LHCN-M2 (cell line): ENCODE measurements around the gene KRT13. TPM values are rescaled to one million over a fixed set of nuclear protein-coding genes. Genes with fewer than 3 reads are reported as not detected.

Experiments
- DNase-seq: peaks from one replicate; pipeline ENCODE4 v3.0.0-alpha.2; 2012; ENCODE audit warnings: low read depth
- total RNA-seq: library from RNA; depleted of rRNA; stranded (reverse); fragments of >200 nt; gene quantifications from 2 replicates; pipeline ENCODE4 v1.2.3, GENCODE V29; 2014

Gene KRT13
- total RNA-seq, 1 experiment from 2014 or later, result not detected

DNA sequence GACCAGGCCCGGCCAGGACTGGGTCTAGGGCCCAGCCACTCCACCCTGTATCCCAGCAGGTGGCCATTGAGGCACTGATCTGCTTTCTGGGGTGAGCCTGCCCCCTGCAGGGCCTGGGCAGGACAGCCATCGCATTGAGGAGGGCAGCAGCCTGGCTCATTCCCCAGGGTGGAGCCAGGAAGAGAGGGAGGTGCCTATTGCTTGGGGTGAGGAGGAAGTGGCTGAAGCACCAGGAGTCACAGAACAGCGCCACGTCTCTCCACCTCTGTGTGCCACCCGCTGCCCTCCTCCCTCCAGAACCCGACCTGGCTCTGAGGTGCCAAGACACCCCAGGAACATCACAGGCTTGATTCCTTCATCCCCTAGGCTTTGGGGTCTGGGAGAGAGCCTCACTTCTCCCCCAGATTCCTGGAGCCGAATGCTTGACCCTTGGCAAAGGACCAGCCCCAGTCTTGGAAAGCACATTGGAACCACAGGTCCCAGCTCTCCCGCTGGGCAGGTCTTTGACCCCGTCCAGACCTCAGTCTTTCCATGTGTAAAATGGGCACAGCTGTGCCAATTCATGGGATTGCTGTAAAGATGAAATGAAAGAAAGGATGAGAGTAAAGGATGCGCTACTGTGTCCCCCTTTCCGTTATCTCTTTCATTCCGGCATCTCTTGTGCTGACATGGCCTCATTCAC is 8.5 kb downstream of the KRT13 start:
- DNase-seq, result peak; percentile 84

DNA sequence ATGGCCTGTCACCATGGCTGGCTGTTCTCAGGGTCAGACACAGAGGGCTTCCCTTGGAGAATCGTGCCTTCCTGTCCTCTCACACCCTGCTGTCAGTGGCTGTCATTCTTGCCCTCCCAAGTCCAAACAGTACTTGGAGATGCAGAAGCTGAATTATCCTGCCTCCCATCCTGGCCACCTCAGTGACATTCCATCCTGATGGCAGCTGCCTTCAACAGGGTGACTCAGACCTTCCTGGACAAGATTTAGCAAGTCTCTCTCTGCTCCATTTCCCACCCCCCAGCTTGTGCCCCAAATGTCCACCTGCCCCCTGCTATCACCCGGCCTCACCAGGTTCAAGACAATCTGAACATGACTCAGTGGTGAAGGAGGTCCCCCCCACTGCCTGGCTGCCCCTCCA is 10.9 kb downstream of the KRT13 start:
- peak; percentile 78 for DNase-seq

DNA sequence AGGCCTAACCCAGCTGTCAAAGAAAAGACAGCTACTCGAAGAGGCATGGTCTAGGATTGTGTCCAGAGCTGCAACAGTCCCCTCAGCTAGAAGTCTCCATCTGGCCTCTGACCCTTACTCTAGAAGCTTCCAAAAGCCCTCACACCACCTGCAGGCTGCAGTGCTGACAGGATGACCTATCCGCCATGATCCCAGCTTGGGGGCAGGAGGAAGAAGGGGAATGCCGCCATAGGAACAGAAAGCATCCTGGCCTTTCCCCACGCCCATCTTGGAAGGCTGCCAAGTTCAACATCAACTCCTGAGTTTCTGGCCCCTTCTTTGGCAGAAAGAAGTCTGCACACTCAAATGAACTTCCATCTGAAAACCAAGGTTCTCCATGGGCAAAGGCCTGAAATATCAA is 12.6 kb downstream of the KRT13 start:
- DNase-seq, result no peak

DNA sequence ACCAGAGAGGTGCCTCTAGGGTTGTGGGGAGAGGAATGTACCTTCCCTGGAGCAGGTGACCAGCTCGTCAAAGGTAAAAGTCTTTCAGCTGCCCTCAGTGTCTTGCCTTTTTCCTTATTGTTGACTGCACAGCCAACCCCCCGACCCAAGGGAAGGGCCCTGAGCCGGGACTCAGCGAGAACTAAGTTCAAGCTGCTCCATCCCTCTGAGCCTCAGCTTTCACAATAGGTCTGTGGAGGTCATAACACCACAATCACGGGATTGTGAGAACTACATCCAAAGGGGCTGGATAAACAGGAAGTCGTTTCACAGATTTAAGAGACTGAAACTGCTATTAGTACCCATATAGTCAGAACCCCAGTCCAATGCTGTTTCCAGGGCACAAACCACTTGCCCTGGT is 13.1 kb downstream of the KRT13 start:
- DNase-seq, result peak; percentile 20

DNA sequence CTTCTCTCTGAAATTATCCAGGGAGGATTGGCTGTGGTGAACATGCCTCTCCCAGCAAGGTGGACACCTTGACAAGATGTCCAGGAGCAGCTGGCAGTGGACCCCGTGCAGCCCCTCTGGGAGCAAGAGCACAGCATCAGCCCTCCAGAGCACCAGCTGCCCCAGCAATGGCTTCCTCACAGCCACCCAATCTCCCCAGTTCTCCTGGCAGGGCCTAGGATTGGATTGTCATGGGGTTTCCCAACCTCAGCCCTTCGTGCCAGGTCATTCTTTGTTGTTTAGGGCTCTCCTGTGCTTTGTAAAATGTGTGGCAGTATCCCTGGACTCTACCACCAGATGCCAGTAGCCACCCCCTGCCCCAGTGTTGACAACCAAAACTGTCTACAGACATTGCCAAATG is 13.9 kb downstream of the KRT13 start:
- no peak for DNase-seq

DNA sequence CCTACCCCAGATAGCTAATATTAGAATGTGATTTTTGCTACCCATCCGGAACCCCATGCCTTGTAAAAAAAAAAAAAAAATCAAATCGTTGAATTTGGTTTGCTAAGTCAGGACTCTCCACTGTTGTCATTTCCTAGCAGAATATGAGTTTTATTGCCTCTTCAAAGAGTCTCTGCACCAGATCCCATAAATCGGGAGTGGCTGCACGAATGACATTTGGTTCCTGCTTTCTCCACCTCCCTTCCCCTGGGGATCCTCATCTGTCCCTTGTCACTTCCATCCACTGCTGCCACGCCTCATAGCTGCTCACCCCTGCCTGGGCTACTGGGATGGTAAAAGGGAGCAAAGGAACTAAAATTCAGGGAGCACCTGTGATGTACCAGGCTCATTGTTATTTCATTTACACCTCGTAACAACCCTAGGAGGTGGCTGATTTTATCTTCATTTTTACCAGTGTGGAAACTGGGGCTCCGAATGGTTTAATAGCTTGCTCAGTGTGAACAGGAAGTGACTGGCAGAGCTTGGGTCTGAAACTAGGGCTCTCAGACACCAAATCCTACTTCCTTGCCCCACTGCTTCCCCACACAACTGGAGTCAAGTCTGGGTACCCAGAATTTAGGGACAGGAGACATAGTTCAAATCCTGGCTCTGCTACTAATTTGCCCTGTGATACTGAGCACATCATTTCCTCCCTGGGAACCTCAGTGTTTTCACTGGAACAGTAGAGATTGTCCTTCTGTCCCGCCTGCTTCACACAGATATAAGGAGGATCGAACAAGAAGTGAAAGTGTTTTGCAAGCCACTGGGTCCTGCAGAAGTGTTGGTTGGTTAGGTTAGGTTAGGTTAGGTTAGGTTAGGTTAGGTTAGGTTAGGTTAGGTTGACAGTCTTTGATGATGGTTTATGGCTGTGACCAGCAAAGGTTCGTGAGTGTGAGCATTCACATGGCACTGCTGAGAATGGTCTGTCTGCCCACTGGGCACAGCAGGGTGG is 15.1 kb downstream of the KRT13 start:
- DNase-seq, result no peak

DNA sequence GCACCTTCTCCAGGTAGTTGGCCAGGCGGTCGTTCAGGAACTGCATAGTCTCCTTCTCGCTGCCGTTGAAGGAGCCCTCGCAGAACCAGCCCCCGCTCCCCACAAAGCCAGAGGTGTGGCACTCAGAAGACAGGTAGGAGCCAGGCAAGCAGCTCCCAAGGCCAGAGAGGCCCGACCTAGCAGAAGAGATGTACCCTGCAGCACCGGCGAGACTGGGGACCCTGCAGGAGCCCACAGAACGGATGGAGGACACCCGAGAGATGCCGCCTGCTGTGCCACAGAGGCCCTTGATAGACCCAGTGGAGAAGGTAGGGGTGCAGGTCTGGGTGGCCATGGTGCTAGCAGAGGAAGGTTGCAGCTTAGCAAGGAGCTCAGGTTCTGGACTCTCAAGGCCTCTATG is 15.9 kb downstream of the KRT13 start, which contains the start of gene KRT36:
TSS of gene KRT36 (minus strand) at position 380 of the 400 bp plus-strand sequence. CDS start at position 334, 46 bp downstream.
- no peak for DNase-seq

DNA sequence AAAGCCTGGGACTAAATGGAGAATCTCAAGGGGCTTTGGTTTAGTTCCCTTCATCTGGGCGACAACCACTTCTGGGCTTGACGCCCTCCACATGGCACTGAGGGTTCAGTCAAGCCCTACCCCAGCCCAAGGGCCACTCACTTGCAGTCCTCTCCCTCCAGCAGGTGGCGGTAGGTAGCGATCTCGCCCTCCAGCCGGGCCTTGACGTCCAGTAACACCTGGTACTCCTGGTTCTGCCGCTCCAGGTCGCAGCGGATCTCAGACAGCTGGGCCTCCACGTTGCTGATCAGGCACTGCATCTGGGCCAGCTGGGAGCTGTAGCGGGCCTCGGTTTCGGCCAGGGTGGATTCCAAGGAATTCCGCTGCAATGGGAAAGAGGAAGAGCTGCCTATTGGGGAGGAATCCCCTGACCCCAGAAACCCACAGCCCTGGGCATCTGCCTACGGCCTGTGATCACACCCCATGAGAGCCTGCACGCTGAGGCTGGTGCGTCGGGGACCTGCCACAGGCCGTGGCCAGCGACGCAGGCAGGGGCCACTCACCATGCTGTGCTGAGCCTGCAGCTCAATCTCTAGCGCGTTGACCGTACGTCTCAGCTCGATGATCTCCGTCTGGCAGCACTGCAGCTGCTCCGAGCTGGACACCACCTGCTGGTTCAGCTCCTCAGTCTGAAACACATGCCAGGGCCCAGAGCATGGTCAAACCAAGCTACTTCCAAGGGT is 18.4 kb downstream of the KRT13 start:
- no peak for DNase-seq

DNA sequence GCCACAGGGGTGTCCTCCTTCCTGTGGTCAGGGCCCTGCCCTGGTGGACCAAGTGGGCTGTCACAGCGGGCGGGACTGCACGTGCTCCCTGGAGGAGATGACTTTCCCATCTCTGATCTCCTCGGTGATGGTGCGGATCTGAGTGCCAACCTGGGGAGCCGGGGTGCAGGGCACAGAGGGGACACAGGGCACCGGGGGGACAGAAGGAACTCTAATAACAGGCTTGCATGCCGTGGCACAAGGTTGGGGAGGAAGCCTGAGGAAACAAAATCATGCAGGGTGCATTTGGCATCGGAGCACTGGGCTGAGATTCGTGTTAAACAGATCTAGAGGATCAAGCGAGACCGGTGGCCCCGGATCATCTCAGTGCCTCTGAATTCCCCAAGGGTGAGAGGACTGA is 19.1 kb downstream of the KRT13 start:
- DNase-seq, result no peak

DNA sequence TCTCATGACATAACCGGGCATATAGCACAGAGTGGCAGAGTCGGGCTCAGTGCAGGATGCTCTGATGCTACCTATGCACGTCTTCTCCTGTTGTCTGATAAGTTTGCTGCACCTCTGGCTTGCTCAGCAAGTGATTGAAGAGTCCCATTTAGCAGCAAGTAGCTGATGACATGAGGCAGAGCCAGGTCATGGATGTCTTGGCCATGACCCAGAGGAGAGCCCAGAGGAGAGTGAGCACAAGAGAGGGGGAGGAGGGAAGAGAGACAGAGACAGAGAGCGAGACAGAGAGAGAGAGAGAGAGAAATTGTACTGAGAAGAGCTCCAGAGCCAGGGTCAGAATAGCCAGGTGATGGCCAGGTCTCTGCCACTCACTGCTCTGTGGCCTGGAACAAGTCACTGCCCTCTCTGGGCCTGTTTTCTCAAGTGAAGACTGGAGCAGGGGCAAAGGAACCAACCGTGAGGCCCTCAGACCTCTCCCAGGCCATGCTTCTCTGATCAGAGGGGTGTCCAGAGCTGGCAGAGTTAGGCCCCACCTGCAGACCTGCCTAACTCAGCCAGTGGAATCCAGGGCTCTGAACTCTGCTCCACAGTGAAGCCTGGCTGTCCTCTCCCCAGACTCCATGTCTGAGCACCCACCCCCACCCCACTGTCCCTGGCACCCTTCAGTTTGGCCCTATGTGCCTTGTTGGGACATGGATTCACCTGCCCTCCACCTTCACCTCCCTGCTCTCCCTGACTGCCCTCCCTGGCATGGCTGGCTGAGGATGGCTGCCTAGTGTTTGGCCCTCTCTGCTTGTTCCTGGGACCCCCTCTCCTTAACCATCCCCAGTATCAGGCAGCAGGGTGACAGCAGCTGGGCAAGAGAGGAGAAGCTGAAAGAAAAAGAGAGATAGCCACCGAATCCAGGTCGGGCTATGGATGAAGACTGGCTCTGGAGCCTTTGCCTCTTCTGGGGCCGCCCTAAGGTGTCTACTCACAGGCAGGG is 20.2 kb downstream of the KRT13 start:
- no peak for DNase-seq

DNA sequence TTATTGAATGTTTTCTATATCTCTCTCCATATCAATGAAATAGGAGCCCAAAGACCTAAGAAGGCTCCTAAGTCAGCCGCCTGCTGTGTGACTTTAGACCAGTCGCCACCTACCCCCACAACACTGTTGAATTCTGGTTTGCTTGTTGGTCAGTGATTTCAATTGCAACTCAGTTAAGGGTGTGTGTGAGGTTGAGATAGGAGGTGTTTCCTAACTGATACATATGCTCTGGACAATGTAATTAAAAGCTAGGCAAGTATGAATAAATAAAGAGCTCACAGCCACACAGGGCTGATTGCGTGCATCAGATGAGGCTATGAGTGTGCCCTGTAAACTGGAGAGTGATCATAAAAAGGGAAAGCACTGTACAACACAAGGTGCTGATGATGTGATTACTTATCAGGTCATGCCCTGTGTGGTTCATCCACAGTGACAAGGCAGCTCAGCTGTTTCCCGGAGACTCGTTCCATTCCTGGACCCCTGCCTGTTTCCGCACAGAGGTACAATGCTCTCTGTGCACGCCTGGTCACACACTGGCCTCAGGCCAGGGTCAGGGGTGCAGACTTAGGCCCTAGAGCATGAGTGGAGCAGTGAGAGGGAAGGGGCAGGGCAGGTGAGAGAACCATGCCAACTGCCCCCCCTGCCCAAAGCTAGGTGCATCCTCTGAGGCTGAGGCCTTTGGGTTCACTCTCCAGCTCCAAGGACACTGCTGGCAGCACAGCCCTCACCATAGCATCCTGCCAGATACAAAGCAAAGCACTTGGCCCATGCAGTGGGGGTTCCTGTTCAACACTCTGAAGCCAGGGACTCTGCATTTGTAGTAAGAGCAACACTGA is 21.2 kb downstream of the KRT13 start:
- DNase-seq, result peak; percentile 6

DNA sequence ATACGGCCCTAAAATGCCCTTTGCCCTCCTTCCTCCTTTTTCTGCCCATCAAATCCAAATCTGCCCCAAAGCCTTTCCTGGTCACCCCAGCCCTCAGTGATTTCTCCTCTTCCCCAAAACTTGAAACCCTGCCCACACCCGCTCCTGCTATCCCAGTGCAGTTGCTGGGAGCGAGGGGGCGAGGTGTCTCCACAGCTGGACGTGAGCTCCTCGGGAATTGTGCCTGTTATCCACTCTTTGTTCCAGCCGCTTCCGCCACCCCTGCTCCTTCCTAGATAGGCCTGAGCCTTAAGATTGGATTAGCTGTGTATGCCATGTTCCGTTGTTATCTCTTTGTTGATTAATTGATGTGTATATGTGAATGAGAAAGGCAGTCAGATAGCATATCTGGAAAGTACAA is 21.9 kb downstream of the KRT13 start:
- DNase-seq, result no peak

DNA sequence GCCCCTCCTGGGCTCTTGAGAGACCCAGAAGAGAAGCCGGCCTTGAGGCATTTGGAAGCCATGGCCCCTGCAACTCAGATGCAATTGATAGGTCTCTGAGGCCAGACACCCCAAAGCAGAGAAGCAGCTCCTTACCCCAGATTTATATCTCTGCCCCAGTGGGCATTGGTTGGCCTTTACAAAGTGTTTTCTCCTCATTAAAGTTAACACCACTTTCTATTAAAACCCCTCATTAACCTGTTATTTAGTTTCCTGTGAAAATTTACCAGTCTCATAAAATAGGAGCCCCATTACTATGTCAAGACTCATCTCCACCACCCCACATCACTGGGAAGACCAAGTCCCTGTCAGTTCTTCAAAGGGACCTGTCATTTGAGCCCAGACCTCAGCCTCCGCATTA is 24.4 kb downstream of the KRT13 start, which contains the start of gene KRT35:
TSS of gene KRT35 (minus strand) at position 116 of the 400 bp plus-strand sequence. CDS start at position 62, 54 bp downstream.
- DNase-seq, result no peak

DNA sequence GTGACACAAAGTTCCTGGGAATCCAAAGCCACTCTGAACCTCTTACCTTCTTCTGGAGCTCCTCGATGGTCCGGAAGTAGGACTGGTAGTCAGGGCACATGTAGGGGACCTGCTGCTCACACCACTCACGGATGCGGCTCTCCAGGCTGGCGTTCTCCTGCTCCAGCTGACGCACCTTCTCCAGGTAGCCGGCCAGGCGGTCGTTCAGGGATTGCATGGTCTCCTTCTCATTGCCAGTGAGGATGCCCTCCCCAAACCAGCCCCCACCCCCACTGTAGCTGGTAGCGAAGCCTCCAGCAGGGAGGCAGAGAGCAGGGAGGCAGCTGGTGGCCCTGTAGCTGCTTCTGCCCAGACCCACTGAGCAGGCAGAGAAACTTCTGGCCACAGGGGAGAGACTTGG is 24.8 kb downstream of the KRT13 start:
- no peak for DNase-seq

DNA sequence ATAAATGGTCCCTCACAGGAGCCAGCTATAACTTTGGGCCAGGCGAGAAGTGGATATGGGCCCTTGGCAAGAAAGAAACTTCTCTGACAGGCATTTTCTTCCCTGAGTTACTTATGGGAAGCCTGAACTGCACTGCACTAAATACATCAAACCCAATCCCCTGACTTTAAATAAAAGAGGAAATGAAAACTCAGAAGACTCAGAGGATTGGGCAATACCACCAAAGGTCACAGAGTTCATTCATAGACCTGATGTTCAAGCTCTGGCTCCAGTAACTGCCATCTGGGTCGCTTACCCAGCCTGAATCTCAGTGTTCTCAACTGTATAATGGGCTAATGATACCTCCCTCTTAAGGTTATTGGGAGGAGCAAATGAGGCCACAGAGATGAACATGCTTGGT is 25.3 kb downstream of the KRT13 start:
- no peak for DNase-seq

DNA sequence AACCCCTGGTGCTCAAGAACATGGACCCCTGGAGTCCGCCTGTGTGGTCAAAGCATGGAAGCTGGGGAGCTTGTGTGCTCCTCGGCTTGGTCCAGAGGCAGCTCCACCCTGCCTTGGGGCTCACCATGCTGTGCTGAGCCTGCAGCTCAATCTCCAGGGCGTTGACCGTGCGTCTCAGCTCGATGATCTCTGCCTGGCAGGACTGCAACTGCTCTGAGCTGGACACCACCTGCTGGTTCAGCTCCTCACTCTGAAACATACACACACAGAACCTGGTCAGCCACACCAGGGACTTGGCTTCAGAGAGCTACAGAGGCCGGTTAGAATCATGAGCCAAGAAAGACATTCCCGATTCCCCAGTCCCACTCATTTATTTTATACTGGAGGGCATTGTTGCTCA is 27.2 kb downstream of the KRT13 start:
- DNase-seq, result no peak

DNA sequence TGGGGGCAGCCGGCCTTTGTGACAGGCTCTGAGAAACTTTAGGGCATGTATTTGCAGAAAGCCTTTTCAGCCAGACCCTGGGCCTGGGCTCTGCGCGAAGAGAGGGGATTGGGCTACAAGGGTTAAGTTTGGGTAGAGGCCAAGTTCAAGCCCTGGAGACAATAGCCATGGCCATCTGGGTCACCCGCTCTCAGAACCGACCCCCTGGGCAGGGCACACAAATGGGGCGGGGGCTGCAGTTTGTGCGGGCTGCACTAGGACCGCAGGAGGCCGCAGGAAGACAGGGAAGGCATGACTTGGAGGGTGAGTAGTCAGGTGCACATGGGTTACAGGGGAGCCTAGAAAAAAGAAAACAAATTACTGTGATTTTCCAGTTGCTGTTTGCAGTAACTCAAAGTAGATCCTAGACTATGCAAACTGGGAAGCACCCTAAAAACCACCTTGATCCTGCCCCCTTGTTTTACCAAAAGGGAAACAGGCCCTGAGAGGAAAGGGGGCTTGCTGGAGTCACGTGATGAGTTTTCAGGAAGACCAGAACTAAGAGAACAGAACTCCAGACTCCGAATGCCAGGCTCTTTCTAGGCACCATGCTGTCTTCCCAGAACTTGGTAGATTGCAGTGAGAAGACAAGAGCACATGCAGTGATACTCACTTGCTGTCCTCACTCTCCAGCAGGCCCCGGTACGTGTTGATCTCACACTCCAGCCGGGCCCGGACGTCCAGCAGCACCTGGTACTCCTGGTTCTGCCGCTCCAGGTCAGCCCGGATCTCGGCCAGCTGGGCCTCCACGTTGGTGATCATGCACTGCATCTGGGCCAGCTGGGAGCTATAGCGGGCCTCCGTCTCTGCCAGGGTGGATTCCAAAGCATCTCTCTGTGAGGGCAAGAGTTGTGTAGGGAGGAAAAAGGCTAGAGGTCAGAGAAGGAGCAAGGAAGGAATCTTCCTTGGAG is 28.3 kb downstream of the KRT13 start:
- DNase-seq, result no peak

DNA sequence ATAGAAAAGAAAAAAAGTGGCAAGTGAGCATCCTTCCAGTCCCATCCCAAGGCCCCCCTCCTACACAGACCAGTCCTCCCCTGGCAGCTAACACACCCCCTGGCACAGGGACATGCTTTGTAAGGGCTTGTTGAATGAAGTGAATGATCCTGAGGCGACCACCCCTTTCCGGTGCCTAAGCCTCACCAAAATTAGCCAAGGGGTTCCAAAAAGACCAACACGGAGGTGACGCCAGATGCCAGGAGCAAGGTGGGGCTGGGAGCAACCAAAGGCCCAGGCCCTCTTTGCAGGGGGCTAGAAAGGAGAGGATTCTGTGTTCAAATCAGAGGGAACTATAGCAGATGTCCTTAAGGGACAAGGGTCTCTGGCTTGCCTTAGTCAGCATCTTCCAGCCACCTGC is 30.0 kb downstream of the KRT13 start:
- no peak for DNase-seq

DNA sequence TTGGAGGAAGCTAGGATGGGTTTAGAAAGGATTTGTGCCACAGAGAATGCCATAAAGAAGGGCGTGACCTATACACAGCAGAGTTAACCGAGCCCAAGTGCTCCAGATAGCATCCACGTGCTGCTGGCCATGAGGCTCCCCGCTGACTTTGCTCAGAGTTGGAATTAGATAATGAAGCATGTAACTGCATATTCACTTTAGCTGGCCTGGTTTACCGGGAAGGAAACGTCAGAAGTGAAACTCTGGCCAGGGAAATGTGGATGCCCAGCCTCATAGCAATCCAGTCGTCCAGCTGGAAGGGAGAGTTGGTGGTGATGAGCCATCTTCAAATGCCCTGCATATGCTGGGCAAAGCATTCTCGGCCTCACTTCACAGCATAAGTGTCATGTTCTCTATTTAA is 30.5 kb downstream of the KRT13 start:
- DNase-seq, result no peak
